ENCODE measurements around the gene PLA2G2C.

PLA2G2C gene

DNA sequence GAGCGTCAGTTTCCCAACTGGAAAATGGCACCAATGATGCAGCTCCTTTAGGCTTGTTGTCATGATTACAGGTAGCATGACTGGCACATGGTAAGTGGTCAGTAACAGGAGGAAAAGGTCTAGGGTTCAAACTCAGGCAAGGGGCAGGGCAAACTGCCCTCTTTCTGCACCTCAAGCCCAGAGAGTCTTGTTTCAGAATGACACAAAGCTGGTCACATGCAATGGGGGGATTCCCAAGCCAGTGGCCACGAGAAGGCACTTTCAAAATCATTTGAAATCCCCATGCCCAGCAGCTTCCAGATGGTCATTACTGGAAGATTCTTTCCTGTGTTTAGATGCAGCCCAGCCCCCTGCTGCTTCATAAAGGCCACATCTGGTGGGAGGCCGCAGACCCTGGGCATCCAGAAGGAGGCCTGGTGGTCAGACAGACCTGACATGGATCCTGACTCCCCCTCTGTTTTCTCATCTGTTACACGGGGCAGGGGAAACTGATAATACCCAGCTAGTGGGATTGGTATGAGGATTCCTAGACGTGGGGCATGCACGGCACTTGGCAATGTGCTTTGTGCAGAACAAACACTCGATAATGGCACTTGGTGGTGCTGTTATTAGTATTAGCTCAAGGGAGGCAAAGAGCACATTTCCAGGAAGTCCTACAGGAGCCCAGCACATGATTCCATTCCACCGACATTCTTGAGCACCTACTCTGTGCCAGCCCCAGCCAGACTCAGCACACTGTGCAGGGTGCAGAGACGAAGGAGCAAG lies 60.1 kb downstream of the PLA2G2C start:
- no peak for DNase-seq

DNA sequence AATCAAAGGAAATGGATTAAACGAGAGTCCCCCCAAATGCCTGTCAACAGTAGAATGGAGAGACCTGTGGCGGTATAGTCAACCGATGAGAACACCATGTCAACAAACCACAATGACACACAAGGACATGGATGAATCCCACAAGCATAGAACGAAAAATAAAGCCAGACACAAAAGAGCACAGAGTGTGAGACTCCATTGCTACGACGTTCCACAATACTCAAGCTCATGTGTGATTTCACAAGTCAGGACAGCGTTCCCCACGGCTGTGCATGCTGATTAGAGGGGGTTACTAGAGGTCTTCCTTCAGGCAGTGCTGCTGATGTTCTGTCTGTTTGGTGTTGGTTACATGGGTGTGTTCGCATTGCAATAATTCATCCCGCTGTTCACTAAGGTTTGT lies 61.2 kb downstream of the PLA2G2C start:
- DNase-seq, result no peak

DNA sequence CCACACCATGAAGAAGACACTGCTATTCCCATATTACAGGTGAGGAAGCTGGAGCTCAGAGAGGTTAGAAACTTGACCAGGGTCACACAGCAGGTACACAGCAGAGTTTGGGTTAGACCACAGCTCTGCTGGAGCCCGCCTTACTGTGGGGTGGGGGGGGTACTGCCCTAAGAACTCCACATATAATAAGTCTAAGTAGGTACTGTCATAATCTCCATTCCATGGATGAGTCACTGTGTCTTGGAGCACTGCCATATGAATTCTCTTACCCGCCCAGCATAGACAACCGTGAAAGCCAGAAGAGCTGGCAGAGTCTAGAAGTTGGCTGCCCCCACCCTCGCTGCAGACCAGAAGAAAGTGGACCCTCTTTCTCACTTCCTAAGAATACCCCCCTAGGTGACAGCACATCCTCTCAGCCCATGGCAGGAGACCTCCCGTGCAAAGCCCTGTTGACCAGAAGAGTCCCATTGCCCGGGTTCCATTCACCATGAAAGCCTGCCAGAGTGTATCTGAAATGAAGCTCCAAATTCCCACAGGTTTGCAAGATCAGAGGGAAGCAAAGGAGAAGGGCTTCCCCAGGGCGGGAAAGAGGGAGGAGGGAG lies 61.8 kb downstream of the PLA2G2C start:
- no peak for DNase-seq

DNA sequence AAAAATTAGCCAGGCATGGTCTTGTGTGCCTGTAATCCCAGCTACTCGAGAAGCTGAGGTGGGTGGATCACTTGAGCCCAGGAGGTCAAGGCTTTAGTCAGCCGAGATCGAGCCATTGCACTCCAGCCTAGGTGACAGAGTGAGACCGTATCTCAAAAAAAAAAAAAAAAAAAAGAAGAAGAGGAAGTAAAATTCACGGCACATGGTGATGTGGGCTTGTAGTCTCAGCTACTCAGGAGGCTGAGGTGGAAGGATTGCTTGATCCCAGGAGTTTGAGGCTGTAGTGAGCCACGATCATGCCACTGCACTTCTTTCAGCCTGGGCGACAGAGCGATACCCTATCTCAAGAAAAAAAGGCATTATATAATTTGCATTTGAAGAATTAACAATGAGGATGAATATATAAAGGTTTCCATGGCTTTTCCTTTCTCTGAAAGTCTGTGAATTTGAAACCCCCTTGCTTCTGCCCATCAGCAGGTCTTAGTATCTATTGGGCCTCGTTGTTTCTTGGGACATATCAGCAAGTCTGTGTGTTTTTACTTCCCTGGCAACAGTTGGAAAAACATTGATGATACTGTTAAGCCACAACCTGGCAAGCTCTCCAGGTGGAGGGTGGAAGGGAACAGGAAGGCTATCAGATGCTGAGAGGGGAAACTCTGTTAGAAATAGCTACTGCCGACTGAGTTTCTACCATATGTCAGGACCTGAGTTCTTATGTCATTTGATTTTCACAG lies 62.4 kb downstream of the PLA2G2C start:
- no peak for DNase-seq

DNA sequence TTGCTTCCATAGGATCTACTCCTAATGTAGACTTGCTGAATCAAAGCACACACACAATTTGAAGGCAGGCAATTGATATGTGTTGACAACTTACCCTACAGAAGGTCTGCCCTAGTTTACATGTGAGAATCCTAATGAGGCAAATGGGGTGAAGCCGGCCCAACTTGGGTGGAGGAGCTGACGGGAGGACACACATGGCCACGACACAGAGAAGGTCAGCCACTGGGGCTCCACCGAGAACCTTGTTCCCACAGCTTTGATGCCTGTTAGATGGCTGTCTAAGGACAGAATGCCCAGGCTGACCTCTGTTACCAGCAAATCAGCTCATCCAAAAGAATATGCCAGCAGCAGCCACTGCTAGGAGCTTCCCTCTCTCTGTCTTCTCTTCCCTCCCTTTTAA lies 65.5 kb downstream of the PLA2G2C start:
- DNase-seq, result no peak

DNA sequence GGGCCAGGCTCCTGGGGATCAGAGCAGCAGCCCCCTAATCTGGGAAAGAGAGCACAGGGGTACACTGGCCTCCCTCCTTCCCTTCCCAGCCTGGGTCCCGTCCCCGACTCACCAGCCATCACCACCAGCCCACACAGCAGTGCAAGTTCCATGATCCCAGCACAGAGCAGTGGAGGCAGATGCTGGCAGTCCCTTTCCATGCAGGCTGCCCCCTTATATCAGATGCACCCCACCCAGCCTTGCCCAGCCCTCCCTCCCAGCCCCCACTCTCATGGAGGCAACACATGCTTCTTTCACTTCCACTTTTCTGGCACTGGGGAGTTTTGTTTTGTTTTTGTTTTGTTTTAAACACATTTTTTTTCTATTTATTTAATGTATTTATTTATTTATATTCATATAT lies 67.0 kb downstream of the PLA2G2C start, which contains the start of gene PLA2G2D:
Gene PLA2G2D, minus strand, starts transcription at position 190 of the 400 bp plus-strand sequence. Its CDS starts 38 bp downstream, at position 152.
- DNase-seq, result no peak

DNA sequence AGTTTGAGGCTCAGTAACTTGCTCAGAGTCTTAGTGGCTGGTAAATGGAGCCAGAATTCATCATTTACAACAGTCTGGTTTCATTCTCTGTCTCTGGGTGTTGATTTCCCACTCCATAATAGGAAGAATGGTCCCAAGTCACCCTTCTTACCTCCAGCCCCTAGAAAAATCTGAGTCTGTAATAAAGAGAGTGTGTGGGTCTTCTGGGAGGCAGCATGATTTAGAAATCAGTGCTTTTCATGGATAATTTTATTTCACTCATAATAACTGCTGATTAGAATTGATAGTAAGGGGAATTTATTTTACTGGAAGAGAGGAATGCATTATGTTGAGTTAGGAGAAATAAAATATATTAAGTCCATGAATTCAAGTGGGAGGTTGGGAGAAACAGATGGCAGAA lies 69.1 kb downstream of the PLA2G2C start:
- DNase-seq, result no peak

DNA sequence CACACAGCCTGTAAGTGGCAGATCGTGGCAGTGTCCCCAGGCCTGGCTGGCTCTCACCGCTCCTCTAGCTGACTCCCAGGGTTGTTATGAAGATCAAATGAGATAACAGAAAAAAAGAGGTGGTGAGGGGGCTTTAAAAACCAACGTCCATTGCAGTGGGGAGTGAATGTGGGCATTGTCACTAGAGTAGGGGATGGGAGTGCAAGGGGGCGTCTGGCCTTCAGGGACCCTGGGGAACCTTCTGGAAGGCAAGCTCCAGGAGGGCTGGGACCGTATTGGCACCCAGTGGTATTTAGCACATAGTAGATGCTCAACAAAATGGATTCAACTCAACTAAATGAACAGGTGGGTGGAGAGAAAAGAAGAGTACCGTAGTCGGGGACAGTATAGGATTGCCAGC lies 70.4 kb downstream of the PLA2G2C start:
- DNase-seq, result no peak

DNA sequence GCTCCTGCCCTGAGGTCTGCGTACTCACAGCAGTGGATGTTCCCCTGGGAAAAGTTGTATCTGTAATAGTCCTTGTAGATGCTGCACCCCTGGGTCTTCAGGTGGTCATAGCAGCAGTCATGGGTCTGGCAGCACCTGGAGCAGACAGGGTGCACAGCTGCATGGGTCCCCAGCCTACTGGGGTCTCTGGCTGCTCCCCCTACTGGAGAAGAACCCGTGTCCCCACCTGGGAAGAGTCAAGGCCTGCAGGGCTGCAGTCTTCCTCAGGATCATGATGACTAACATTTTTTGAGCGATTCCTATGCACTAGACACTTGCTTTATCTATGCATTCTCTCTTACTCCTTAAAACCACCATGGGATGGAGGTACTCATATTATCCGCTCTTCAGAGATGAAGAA lies 70.8 kb downstream of the PLA2G2C start:
- DNase-seq, result no peak

DNA sequence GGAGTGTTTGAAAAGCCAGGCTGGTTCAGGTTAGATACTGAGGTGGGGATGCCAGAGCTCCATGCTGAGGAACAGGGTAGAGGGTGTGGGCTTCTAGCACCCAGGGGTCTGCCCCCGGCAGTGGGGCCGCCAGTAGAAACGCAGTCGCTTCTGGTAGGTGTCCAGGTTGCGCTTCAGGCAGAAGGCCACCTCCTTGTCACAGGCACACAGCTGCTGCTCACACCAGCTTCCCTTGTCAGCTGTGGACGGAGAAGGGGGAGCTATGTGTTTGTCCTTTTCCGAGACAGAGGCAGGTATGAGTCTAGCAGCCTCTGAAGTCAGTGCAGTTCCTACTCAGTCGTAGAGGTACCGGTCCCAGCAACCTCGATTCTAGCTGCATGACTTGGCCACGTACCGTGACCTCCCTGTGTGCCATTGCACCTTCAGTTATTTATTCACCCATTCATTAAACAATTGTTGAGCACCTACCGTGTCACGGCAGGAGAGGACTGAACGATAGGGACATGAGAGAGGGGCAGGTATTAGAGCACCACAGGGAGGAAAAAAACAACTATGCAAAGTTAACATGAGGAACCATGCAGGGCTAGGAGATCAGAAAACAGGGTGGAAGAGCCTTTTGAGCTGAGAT lies 72.2 kb downstream of the PLA2G2C start:
- no peak for DNase-seq
